Stimulated activated CD8-positive, alpha-beta memory T cell treated with anti-CD3 and anti-CD28 coated beads, Interleukin-4, amount 100 ng/mL, for 4 hours (primary cell): ENCODE measurements around the gene ATP9B.

Experiments
- DNase-seq, 2 donors: peaks; one replicate each; pipeline ENCODE4 v3.0.0-alpha.2; 2020; ENCODE audit warnings: low read depth in 2 of 2, low spot score in 1 of 2

ATP9B gene

GRCh38 chr18:79068937-79069716 lies at the start of gene ATP9B:
TSS of gene ATP9B (plus strand) at chr18:79069394. CDS start at chr18:79069411, 17 bp downstream.
- DNase-seq: peak; percentile 96 to 97

- no peak for DNase-seq
These were observed 49.3 kb upstream of the ATP9B start for GRCh38 chr18:79019881-79020280.

DNA sequence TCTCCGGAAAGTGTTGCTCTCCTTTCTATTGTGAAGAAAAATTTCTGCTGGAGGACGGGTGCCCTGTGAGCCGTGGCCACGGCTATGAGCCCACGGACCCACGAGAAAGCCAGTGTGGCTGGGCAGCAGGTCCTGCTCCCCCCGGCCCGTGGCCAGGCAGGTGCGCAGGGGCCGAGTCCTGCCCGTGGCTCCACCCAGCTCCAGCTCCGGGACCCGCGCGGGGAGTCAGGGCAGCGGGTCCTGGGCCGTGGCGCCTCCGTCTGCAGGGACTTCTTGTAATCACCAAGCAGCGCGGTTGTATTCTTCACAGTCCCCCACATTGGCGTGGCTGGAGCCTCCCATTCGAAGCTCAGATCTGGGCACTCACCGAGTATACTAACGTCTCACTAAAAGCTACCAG lies 46.6 kb upstream of the ATP9B start:
- no peak for DNase-seq

DNA sequence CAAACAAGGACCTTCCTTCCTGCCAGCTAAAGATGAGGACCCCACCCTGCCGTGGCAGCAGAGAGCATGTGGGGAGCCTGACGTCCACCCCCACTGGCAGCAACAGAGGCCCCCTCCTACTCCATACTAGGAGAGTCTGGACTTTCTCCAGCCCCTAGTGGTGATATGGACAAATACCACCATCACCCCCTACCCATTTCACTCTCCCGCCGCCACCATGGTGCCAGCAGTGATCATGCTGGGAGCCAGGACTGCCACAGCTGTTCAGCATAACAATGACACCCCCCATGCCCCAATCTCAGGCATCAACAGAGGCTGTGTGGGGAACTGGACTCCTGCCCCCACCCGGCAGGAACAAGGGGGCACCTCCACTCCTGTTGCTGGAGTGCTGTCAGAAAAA lies 42.7 kb upstream of the ATP9B start:
- DNase-seq: no peak

GRCh38 chr18:79030680-79031079 lies 38.5 kb upstream of the ATP9B start:
- no peak for DNase-seq

GRCh38 chr18:79042276-79042675 lies 26.9 kb upstream of the ATP9B start:
- no peak for DNase-seq

DNA sequence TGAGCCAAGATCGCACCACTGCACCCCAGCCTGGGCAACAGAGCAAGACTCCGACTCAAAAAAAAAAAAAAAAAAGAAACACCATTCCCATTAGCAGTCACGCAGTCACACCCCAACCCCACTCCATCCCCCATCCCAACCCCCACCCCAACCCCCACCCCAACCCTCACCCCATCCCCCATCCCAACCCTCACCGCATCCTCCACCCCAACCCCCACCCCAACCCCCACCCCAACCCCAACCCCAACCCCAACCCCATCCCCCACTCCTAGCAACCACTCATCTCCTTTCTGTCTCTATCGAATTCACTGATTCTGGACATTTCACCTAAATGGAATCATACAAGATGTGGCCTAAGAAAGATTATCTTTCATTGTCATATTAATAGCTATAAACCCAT lies 25.9 kb upstream of the ATP9B start:
- no peak for DNase-seq

- DNase-seq: no peak
These were observed 22.7 kb upstream of the ATP9B start for GRCh38 chr18:79046522-79046921.

GRCh38 chr18:79047556-79048244 lies 21.5 kb upstream of the ATP9B start:
- DNase-seq: no peak

DNA sequence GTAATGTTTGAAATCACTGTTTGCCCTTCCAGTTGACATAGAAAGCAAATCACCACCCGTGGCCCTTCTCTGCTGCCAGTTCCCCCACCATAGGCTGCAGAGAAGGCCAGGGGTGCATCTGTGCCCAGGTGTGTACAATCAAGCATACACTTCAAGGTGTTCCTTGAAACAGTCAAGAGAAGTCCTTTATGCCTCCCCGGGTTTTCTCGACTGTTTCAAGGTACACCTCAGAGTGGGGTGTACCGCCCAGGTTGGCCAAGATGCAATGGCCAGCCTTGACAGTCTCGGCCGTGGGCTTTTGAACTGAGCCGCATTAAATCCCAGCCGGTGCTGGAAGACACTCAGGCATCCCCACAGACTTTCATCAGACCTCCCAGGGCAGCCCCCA lies 21.0 kb upstream of the ATP9B start:
- DNase-seq: no peak

DNA sequence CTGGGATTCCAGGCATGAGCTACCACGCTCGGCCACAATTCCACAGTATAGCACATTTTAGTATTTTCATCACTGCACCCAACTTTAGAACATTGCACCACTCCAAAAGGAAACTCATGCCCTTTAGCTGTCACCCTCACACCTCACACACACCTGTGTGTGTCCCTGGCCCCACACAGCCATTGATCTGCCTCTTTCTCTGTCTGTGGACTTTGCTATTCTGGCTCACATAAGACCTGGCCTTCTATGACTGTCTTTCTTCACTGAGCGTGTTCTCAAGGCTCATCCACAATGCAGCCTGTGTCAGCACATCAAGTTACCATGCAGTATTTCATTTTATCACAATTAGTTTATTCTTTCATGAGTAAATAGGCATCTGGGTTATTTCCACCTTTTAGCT lies 19.7 kb upstream of the ATP9B start:
- DNase-seq: no peak

DNA sequence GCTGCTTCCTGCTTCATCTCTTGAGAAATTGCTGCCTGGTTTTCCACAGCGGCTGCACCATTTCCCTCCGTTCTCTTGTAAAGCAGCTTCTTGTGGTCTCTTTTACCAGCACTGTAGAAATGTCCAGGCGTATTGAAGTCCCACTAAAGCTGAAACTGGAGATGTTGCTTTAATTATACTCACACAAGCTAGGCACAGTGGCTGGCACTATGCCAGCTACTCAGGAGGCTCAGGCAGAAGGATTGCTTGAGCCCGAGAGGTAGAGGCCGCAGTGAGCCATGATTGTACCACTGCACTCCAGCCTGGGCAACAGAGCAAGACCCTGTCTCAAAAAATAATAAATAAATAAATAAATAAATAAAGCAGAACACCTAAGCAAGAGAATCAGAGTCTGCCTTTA lies 19.2 kb upstream of the ATP9B start:
- DNase-seq: no peak

GRCh38 chr18:79056827-79057367 lies 12.3 kb upstream of the ATP9B start:
- no peak for DNase-seq

DNA sequence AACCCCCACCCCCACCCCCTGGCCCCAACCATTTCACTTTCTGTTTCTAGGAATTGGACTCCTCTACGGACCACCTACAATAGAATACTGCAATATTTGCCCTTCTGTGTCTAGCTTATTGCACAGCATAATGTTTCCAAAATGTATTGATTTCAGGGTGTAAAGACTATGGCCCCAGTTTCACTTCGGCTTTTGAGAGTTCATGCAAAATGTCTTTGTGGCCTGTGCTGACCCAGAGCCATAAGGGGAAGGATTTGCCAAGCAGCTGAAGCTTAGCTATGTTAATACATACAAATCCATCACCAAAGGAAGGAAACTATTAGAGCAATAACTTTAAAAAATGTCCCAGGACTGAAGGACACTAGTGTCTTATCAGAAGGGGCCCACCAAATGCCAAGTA lies 11.2 kb upstream of the ATP9B start:
- DNase-seq: no peak

GRCh38 chr18:79062806-79063205 lies 6.4 kb upstream of the ATP9B start:
- DNase-seq: no peak

GRCh38 chr18:79064228-79064627 lies 5.0 kb upstream of the ATP9B start:
- DNase-seq: no peak

DNA sequence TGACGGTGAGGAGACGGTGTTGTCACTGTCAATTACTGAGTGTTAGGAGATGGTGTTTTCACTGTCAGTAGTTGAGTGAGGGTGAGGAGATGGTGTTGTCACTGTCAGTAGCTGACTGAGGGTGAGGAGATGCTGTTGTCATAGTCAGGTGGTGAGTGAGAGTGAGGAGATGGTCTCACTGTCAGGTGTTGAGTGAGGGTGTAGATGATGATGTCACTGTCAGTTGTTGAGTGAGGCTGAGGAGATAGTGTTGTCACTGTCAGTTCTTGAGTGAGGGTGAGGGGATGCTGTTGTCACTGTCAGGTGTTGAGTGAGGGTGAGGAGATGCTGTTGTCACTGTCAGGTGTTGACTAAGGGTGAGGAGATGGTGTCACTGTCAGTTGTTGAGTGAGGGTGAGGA lies 3.4 kb upstream of the ATP9B start:
- DNase-seq: no peak

- no peak for DNase-seq
These were observed 1.6 kb upstream of the ATP9B start for GRCh38 chr18:79067611-79068010.

DNA sequence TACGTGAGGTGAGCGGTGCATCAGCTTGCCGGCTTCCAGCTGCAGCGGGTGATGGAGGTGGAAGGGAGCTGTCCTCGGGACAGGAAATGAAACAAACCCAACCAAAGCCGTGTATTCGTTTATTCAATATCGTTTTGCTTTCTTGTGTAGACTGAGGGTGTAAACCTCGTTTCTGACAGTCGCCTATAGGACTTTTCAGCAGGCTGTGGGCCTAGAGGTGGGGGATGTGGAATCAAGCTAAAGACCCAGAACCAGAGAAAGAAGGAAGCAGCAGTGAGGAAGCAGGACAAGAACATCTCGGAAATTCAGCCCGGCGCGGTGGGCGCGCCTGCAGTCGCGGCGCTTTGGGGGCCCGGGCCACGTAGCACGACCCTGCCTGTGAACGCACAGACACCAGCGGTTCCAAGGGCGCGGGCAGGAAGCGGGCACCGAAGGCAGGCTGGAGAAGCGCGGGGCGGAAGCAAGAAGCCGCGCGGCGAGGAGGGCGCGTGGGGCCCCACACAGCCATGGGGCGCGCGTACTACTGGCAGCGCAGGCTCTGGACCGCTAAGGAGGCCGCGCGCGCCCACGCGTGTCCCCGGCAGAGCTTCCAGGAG lies 755 bp upstream of the ATP9B start:
- peak; percentile 4 to 13 for DNase-seq

GRCh38 chr18:79069717-79070151 lies 540 bp downstream of the ATP9B start:
- no peak for DNase-seq

GRCh38 chr18:79070486-79070885 lies 1.3 kb downstream of the ATP9B start:
- no peak for DNase-seq

- DNase-seq: no peak
These were observed 1.8 kb downstream of the ATP9B start for GRCh38 chr18:79071037-79071436.
